GM12801 (cell line): Measurements from ENCODE around the gene S1PR5.

Experiments
- CTCF ChIP-seq: IDR thresholded peaks from one replicate; pipeline ENCODE4 v1.5.1; 2011; ENCODE audit warnings: control low read depth; ENCODE audit not compliant: insufficient read length; ENCODE audit errors: extremely low read depth

Gene S1PR5

GRCh38 chr19:10543059-10543419 is 25.8 kb upstream of the S1PR5 start:
- no peak for TF ChIP-seq CTCF

GRCh38 chr19:10538204-10538983 is 21.1 kb upstream of the S1PR5 start:
- TF ChIP-seq CTCF, result no peak

- TF ChIP-seq CTCF, result no peak
Measured at GRCh38 chr19:10537668-10538067, 20.4 kb upstream of the S1PR5 start.

DNA sequence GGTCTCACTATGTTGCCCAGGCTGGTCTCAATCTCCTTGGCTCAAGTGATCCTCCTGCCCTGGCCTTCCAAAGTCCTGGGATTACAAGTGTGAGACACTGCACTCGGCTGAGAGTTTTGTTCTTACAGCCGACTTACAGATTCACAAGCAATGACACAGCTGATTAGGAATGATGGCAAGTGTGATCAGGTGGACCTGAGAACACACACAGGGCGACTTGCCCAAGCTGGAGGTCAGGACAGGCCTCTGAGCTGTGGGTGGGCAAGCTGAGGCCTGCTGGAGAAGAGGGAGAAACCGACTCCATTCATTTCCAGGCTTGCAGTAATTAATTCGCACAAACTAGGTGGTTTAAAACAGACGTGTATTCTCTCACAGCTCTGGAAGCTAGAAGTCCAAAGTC is 18.4 kb upstream of the S1PR5 start:
- TF ChIP-seq CTCF, result no peak

DNA sequence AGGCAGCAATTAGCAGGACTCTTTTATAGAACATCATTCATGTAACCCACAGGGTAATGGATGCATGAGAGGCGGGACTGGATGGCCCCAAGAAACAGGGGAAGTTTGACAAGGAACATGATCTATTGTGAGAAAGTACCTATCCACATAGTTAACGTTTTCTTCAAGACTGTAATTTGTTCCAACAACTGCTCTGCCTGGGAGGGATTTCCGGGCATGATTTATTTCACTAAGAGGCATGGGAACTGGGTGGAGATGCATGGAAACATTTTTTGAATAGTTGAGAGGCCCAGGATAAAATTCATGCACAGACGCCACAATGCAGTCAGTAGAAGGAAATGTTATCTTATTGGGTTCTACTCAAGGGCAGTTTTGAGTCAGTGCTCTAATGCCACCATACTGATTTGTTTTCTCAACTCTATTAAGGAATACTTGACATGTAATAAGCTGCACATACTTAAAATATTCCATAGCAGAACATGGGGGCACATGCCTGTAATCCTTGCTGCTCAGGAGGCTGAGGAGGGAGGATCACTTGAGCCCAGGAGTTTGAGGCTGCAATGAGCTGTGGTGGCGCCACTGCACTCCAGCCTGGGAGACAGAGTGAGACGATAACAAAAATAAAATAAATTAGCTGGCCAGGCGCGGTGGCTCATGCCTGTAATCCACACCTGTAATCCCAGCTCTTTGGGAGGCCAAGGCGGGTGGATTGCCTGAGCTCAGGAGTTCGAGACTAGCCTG is 16.6 kb upstream of the S1PR5 start:
- no peak for TF ChIP-seq CTCF

DNA sequence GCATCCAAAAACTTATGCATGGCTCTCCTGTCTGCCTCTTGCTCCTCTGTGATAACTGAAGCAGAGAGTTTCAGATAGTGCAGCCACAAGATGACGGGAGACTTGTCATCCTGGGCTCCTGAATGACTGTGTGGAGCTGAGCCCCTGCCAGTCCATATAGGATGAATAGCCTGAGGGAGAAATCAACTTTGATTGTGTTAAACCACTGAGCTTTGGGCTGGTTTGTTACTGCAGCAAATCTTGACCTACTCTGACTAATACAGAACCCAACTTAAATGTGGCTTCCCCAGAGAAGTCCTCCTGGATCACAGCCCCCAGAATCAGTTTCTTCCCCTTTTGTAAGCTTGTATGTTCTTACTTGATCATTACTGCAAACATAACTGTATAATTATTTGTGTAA is 15.2 kb upstream of the S1PR5 start:
- TF ChIP-seq CTCF, result no peak

DNA sequence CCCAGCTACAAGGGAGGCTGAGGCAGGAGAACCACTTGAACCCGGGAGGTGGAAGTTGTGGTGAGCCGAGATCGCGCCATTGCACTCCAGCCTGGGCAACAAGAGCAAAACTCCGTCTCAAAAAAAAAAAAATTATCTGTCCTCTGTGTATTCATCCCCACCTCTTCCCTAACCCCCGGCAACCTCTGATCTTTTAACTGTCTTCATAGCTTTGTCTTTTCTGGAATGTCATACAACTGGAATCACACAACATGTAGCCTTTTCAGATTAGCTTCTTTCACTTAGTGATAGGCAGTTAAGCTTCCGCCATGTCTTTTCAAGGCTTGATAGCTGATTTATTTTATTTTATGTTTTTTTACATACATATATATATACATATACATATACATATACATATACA is 8.4 kb upstream of the S1PR5 start:
- TF ChIP-seq CTCF, result no peak
